OCI-LY7 (cell line): ENCODE results near the gene EXT2.

Source experiments
- EZH2phosphoT487 ChIP-seq: fragments of 200-600 bp; sonication (generic); IDR thresholded peaks from 2 replicates; pipeline ENCODE4 v1.6.1; 2018; ENCODE audit warnings: low read depth, borderline replicate concordance, mild to moderate bottlenecking, mixed run types, antibody characterized with exemption, low read length, moderate library complexity, mixed read lengths
- TF ChIP-seq, protein P1 (sequence below): fragments of 200-600 bp; sonication (generic); conservative IDR thresholded peaks from 2 replicates; pipeline ENCODE4 v1.5.1; 2014; ENCODE audit warnings: mild to moderate bottlenecking, antibody characterized with exemption, low read length, moderate library complexity, mixed read lengths

GRCh38 chr11:44235765-44236201 lies 140.3 kb downstream of the EXT2 start:
- TF ChIP-seq, protein P1, sequence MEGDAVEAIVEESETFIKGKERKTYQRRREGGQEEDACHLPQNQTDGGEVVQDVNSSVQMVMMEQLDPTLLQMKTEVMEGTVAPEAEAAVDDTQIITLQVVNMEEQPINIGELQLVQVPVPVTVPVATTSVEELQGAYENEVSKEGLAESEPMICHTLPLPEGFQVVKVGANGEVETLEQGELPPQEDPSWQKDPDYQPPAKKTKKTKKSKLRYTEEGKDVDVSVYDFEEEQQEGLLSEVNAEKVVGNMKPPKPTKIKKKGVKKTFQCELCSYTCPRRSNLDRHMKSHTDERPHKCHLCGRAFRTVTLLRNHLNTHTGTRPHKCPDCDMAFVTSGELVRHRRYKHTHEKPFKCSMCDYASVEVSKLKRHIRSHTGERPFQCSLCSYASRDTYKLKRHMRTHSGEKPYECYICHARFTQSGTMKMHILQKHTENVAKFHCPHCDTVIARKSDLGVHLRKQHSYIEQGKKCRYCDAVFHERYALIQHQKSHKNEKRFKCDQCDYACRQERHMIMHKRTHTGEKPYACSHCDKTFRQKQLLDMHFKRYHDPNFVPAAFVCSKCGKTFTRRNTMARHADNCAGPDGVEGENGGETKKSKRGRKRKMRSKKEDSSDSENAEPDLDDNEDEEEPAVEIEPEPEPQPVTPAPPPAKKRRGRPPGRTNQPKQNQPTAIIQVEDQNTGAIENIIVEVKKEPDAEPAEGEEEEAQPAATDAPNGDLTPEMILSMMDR: no peak
- no peak for TF ChIP-seq EZH2phosphoT487
